ENCODE data around the gene MLIP. TPM values are rescaled to one million over a fixed set of nuclear protein-coding genes. Genes with fewer than 3 reads are reported as not detected.
A peak's percentile ranks its signal among the peaks of the same experiment; 100 is the strongest.

Gene MLIP
- total RNA-seq, 2 experiments from 2014 or later = not detected

DNA sequence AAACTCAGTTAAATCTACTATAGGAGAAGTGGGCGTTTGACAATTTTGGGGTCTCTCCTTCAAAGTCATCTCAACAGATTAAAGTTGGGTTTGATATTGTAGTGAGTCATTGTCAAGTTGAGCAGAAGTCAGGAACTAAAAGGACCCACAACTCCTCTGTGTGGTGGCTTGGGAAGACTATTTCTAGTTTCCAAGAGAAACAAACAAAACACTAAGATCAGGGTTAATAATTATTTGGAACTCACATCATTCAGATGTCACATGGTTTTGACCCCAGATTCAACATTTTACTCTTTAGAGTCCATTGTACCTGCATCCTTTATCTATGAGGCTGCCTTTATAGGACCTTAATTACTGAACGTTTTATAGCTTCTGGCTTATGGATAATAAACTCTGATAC lies 151.7 kb downstream of the MLIP start:
- Mint-ChIP-seq H3K27me3 (no peaks in the 10 kb centered on the region), H3K4me1 (no peaks in the 10 kb centered on the region), H3K27ac (no peak overlapping the region), H3K36me3 (ENCODE audit: low read depth) (no peaks in the 10 kb centered on the region), H3K9me3 (no peaks in the 10 kb centered on the region), H3K4me3 (no peak overlapping the region)
- POLR2A ChIA-PET = no interaction called here
- no peak for DNase-seq
- CTCF ChIA-PET = no interaction called here

DNA sequence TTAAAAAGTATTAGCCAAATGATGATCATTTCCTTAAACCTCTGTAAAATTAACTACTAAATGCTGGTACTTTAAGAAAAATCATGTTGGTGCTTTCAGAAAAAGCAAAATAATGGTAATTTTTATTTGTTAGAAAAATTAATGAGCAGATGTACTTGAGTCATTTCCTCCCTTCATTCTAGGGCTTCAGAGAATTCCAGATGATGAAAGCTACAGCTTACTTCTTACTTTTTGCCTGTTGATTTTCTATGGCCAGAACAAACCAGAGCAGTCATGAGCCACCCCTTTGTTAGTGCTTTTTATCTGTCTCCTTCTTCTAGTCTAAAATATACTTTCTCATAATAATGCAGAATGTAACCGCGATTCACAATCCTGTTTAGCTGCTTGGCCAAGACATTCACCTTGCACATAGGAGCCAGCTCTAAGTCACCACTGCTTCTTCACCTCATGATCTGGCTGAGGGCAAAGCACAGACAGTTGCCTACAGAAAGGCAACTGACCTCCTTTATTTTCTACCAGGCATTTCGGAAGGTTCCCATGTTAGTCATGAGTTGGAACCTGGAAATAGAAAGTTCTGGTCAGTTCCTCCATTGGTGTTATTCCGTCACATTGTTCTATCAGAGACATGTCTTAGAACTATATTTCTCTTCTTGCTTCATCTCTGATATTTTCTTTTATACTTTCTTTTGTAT lies 153.5 kb downstream of the MLIP start:
- ChIA-PET POLR2A (no interaction called here), CTCF (no interaction called here)
- Mint-ChIP-seq H3K27ac (no peak overlapping the region), H3K4me3 (no peak overlapping the region), H3K9me3 (no peaks in the 10 kb centered on the region), H3K36me3 (ENCODE audit: low read depth) (no peaks in the 10 kb centered on the region), H3K4me1 (no peaks in the 10 kb centered on the region), H3K27me3 (no peaks in the 10 kb centered on the region)
- DNase-seq = no peak

DNA sequence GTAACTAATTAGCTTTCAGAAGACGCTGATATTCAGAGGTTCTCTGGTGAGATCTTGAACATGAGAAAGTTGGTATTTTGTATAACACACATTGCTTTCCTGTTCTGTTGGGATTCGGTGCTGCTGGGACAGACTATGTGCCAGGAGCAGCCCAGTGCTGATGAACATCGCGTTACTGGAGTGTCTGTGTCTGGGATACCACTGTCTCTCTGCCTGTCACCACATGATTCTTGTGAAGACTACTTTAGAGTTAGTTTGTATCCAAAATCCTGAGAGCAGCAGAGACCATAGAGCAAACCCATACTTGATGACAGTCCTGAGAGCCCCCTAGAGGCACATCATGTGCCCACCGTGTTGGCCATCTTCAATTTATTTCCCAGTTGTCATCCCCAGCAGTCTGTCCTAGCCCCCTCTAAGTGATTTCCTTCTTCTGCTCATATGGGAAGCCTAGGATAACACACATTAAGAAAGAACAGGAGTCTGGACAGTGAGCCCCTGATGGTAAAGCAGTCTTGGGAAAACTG lies 155.2 kb downstream of the MLIP start:
- Mint-ChIP-seq H3K4me3 (no peak overlapping the region), H3K9me3 (no peaks in the 10 kb centered on the region), H3K4me1 (no peaks in the 10 kb centered on the region), H3K27me3 (no peaks in the 10 kb centered on the region), H3K36me3 (ENCODE audit: low read depth) (no peaks in the 10 kb centered on the region), H3K27ac (no peak overlapping the region)
- POLR2A ChIA-PET = no interaction called here
- CTCF ChIA-PET = no interaction called here
- no peak for DNase-seq

DNA sequence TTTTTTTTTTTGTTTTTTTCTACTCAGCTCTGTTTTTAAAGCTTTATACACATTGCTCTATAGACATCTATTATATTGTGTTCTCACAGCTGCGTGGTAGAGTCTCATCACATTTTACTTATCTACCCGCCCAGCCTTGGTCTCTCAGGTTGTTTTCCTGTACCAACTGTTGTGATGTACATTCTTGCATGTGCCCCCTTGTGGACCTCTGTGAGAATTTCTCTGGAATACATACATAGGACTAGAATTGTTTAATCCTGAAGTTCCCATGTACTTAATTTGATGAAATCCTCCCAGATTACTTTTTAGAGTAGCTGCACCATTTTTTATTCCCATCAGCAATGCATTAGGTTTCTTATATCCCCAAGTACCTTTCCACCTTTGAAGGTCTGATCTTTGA lies 156.6 kb downstream of the MLIP start:
- no peak for DNase-seq
- ChIA-PET CTCF (no interaction called here), POLR2A (no interaction called here)
- no peaks in the 10 kb centered on the region for H3K36me3 Mint-ChIP-seq (ENCODE audit: low read depth)
- no peaks in the 10 kb centered on the region for H3K27me3 Mint-ChIP-seq
- no peak overlapping the region for H3K4me3 Mint-ChIP-seq
- H3K9me3 Mint-ChIP-seq = no peaks in the 10 kb centered on the region
- H3K27ac Mint-ChIP-seq = no peak overlapping the region
- H3K4me1 Mint-ChIP-seq = no peaks in the 10 kb centered on the region

DNA sequence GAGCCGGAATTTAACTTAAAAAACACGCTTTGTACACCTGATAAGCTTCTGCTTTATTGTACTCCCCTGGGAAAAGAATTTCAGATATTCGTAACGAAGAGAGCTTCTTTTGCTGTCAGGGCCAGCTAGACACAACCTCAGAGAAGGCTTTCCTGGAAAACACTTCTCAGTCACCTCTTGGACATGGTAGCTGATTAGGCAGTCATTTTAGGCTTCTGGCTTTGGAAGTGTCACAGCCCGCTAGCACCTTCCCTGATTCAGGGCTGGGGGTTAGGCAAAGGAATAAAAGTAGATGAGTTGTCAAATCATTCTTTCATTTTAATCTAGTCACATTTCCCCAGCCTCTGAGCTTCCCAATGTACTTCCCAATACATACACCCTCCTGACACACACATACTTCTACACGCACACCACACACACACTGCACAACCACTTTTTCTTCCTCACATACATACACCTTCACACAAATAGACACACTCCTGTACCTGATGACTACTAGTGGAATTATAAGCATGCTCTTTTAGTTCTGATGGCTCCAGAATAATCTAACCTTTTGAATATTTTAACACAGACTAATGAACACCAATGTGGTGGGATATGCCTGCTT lies 162.1 kb downstream of the MLIP start:
- peaks cover 4% of the 10 kb centered on the region for H3K9me3 Mint-ChIP-seq
- CTCF ChIA-PET = no interaction called here
- POLR2A ChIA-PET = no interaction called here
- DNase-seq = no peak
- no peaks in the 10 kb centered on the region for H3K4me1 Mint-ChIP-seq
- H3K27me3 Mint-ChIP-seq = no peaks in the 10 kb centered on the region
- H3K36me3 Mint-ChIP-seq (ENCODE audit: low read depth) = no peaks in the 10 kb centered on the region
- no peak overlapping the region for H3K4me3 Mint-ChIP-seq
- no peak overlapping the region for H3K27ac Mint-ChIP-seq

DNA sequence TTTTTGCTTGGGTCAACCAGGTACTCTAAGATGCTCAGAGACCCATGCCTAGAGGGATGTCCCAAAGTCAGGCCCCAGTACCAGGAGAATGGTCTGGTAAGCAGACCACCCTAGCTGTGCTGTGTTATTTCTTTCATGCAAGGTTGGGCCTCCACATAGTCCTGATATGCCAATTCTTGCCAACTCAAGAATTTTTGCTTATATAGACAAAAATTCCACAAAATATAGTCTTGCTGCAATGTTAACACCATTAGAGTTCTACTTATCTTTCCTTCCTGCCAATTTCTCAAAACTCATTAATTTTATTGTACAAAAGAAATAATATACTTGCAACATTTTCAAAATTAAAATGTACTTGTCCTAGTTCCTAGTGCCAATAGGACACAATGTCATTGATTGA lies 163.1 kb downstream of the MLIP start:
- ChIA-PET CTCF (no interaction called here), POLR2A (no interaction called here)
- Mint-ChIP-seq H3K27me3 (no peaks in the 10 kb centered on the region), H3K27ac (no peak overlapping the region), H3K4me1 (no peaks in the 10 kb centered on the region), H3K36me3 (ENCODE audit: low read depth) (no peaks in the 10 kb centered on the region), H3K9me3 (peaks cover 4% of the 10 kb centered on the region), H3K4me3 (no peak overlapping the region)
- DNase-seq = no peak

DNA sequence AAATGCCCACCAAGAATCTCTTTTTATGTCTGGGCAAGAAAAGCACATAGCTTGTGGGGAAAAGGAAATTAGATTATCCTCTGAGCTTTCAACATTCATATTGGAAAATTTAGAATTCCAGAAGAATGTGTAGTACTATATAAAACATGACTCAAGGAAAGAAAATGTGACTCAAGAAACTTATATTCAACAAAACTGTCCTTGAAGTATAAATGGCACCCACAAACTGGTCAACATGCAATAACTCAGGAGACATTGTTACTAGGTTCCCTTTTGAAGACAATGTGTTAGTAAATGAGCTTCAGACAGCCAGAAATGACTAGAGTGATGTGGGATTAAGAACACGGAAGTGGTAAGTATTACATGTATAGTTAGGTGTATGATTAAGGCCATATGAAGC lies 170.9 kb downstream of the MLIP start:
- DNase-seq = no peak
- H3K4me1 Mint-ChIP-seq = no peaks in the 10 kb centered on the region
- no peaks in the 10 kb centered on the region for H3K27me3 Mint-ChIP-seq
- ChIA-PET CTCF (no interaction called here), POLR2A (no interaction called here)
- H3K36me3 Mint-ChIP-seq (ENCODE audit: low read depth) = no peaks in the 10 kb centered on the region
- H3K27ac Mint-ChIP-seq = no peak overlapping the region
- H3K4me3 Mint-ChIP-seq = no peak overlapping the region
- H3K9me3 Mint-ChIP-seq = peaks cover 6% of the 10 kb centered on the region

DNA sequence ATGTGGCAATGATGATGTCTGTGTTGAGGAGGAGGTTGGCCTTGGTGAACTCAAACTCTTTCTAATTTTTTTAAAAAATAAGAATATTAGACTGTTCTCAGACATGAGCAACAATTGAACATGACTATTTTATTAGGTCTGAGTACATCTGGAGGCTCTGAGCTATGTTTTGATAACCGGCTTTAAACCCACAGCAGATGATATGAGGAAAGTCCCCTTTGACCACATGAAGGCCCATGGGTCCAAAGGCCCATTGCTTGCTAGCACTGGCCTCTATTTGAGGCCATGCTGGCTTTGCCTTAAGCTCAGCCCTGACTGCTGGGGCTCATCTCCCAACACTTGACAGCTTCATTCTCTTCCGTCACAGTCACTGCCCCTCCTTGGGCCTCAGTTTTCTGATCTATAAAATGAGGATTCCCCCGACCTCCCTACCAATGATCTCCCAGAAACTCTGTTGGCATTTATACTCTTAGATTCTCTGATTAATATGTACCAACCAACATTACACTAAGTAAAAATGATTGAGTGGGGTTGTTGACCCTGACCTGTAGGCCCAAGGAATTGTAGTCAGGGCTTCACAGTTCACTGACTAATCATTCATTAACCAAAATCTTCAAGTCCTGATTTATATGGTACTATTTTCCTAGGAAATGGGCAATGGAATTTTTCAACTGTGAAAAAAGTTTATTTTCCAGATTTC lies 173.1 kb downstream of the MLIP start:
- CTCF ChIA-PET = no interaction called here
- Mint-ChIP-seq H3K4me3 (no peak overlapping the region), H3K27ac (no peak overlapping the region), H3K27me3 (no peaks in the 10 kb centered on the region), H3K9me3 (peaks cover 2% of the 10 kb centered on the region), H3K36me3 (ENCODE audit: low read depth) (no peaks in the 10 kb centered on the region), H3K4me1 (no peaks in the 10 kb centered on the region)
- POLR2A ChIA-PET = no interaction called here
- no peak for DNase-seq

DNA sequence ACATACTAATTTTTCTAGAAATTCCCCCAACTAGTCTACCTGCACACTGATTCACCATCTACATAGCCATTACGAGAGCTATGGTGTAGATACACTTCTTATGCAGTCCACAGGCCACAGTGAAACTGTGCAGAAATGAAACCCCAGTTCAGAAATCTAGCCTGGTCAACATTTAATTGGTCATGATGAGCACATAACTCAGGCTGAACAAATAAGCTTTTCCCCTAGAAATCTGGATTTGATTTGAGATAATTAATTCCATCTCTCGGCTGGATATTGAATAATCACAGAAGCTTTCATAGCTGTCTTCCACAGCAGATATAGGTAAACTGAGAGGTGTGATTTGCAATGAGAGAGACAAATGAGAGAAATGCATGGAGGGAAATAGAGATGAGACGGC lies 174.4 kb downstream of the MLIP start:
- ChIA-PET POLR2A (no interaction called here), CTCF (no interaction called here)
- Mint-ChIP-seq H3K4me3 (no peak overlapping the region), H3K36me3 (ENCODE audit: low read depth) (no peaks in the 10 kb centered on the region), H3K27ac (no peak overlapping the region), H3K27me3 (no peaks in the 10 kb centered on the region), H3K9me3 (no peaks in the 10 kb centered on the region), H3K4me1 (no peaks in the 10 kb centered on the region)
- DNase-seq = no peak

DNA sequence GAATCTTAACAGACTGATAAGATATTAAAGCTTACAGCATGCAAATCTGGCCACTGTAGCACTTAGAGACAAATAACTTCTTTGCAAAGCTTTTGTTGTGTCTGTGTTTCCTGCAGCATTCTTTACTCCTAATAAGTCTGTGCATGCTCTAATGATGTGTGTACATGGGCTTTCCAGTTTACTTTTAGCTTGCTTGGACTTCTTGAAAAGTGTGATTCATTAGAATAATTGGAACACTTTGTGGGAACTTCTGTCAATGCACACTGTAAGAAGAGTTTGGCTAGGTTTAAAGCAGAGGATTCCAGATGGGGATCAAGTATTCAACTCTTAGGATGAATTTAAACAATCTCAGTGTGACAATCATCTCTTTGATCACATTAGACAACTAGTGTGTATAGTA lies 174.9 kb downstream of the MLIP start:
- Mint-ChIP-seq H3K4me3 (no peak overlapping the region), H3K27me3 (no peaks in the 10 kb centered on the region)
- CTCF ChIA-PET = no interaction called here

DNA sequence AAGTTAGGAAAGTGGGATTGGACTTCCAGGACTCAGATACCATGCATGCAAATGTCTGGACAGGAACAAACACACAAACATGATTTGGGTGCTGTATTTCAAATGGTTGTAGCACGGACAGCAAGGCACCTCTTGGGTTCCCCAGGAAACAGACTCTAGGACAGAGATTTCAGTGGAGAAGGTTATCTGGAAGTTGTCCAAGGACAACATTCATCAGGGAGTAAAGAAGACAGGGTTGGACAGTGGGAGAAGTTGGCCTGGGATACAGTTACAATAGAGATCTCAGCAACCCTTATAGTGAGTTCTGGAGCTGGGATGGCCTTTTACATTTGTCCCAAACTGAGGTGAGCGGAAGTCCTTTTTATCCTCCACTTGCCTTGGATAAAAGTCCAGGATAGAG lies 177.2 kb downstream of the MLIP start:
- ChIA-PET POLR2A (no interaction called here), CTCF (no interaction called here)
- no peaks in the 10 kb centered on the region for H3K36me3 Mint-ChIP-seq (ENCODE audit: low read depth)
- no peaks in the 10 kb centered on the region for H3K27me3 Mint-ChIP-seq
- no peak for DNase-seq
- H3K4me3 Mint-ChIP-seq = no peak overlapping the region
- H3K9me3 Mint-ChIP-seq = no peaks in the 10 kb centered on the region
- H3K4me1 Mint-ChIP-seq = no peaks in the 10 kb centered on the region
- H3K27ac Mint-ChIP-seq = no peak overlapping the region

More for the DNA sequence above, 174.9 kb downstream of the MLIP start:
- H3K9me3 Mint-ChIP-seq = no peaks in the 10 kb centered on the region
- DNase-seq = no peak
- POLR2A ChIA-PET = no interaction called here
- no peaks in the 10 kb centered on the region for H3K36me3 Mint-ChIP-seq (ENCODE audit: low read depth)
- H3K27ac Mint-ChIP-seq = no peak overlapping the region
- H3K4me1 Mint-ChIP-seq = no peaks in the 10 kb centered on the region

DNA sequence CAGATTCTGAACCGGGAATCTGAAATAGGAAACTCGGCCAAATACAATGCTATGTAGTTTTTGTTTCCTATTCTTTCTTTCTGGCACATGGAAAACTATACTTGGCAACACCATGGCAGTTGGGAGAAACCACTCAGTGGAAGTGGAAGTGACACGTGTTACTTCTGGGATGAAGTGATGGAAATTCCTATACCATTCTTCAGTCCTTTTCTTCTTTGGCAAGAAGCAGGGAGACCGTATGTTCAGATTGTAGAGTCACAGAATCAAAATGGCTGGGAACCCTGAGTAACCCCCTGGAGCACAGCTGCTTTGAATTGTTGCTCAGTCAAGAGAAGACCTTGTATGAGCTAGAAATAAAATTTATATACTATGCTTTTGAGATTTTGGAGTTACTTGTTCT lies 178.2 kb downstream of the MLIP start:
- no peaks in the 10 kb centered on the region for H3K36me3 Mint-ChIP-seq (ENCODE audit: low read depth)
- ChIA-PET POLR2A (no interaction called here), CTCF (no interaction called here)
- H3K27me3 Mint-ChIP-seq = no peaks in the 10 kb centered on the region
- no peaks in the 10 kb centered on the region for H3K9me3 Mint-ChIP-seq
- no peak overlapping the region for H3K4me3 Mint-ChIP-seq
- no peaks in the 10 kb centered on the region for H3K4me1 Mint-ChIP-seq
- DNase-seq = no peak
- peak overlapping the region; percentile 46 for H3K27ac Mint-ChIP-seq

DNA sequence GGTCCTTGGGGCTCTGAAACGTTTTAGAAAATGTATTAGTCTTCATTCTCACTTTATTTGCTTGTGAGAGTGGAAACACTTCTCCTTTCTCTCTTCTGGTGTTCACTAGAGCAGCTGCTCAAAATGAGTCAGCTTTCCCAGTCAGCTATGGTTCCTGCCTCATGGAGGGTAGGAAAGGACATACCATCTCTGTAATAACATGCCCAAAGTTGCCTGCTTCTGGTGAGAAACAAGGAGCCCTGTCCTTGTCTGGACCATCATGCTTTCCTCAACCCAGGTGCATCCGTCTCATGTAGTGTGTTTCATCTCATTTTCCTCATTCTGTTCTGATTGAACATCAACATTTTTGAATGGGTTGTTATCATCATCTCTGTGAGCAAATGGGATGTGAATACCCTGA lies 179.9 kb downstream of the MLIP start:
- Mint-ChIP-seq H3K27ac (no peak overlapping the region), H3K36me3 (ENCODE audit: low read depth) (no peaks in the 10 kb centered on the region), H3K9me3 (no peaks in the 10 kb centered on the region), H3K4me3 (no peak overlapping the region), H3K27me3 (no peaks in the 10 kb centered on the region), H3K4me1 (no peaks in the 10 kb centered on the region)
- ChIA-PET CTCF (no interaction called here), POLR2A (no interaction called here)
- no peak for DNase-seq

DNA sequence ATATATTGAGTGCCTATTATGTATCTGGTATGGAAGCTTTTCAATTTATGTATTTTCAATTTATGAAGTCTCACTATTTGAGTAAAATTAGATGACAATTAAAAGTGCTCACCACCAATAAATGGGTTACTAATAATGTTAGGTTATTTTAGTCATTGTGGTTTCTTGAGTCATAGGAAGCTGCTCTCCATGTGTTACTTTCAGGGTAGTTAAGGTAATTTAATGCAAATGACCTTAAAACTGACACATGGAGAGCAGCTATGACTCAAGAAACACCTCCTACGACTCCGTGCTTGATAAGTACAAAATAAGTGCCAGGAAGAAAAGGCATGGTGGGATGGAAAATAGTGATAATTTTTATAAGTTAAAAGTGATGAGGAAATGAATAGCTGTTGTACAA lies 180.5 kb downstream of the MLIP start:
- DNase-seq = no peak
- Mint-ChIP-seq H3K4me3 (no peak overlapping the region), H3K27me3 (no peaks in the 10 kb centered on the region), H3K4me1 (no peaks in the 10 kb centered on the region), H3K9me3 (no peaks in the 10 kb centered on the region), H3K27ac (no peak overlapping the region), H3K36me3 (ENCODE audit: low read depth) (no peaks in the 10 kb centered on the region)
- POLR2A ChIA-PET = no interaction called here
- CTCF ChIA-PET = no interaction called here
